Heart right ventricle (tissue), 16 donors: ENCODE results near the gene DLG4. TPM values are rescaled to one million over a fixed set of nuclear protein-coding genes. Genes with fewer than 3 reads are reported as not detected.
A peak's percentile ranks its signal among the peaks of the same experiment; 100 is the strongest.

ENCODE experiments used
- ATAC-seq, 8 donors: fragments of 200-7000 bp; cut with Tn5 transposase; one replicate each; pipeline ENCODE4 v1.9.1; 2020; ENCODE audit warnings: mild to moderate bottlenecking in 8 of 8, moderate library complexity in 8 of 8, moderate number of reproducible peaks in 1 of 8
- DNase-seq, 2 donors: peaks; one replicate each; pipeline ENCODE4 v3.0.0-alpha.2; 2020
- H3K27ac ChIP-seq, 10 donors: fragments of 200-600 bp; sonication (generic) in 2 of 10; one replicate each; pipeline versions ENCODE4 v1.5.0 to v1.8.0; 2020 to 2022; ENCODE audit warnings: mild to moderate bottlenecking in 3 of 10
- H3K27me3 ChIP-seq, 7 donors: fragments of 200-600 bp; one replicate each; pipeline ENCODE4 v1.8.0; 2021 to 2022; ENCODE audit warnings: mild to moderate bottlenecking in 2 of 7
- H3K36me3 ChIP-seq, 9 donors: fragments of 200-600 bp; sonication (generic) in 1 of 9; one replicate each; pipeline versions ENCODE4 v1.5.0 to v1.8.0; 2020 to 2022; ENCODE audit warnings: mild to moderate bottlenecking in 2 of 9
- H3K4me1 ChIP-seq, 9 donors: fragments of 200-600 bp; sonication (generic) in 1 of 9; one replicate each; pipeline versions ENCODE4 v1.5.0 to v1.8.0; 2020 to 2022; ENCODE audit warnings: mild to moderate bottlenecking in 4 of 9
- H3K4me3 ChIP-seq, 10 donors: fragments of 200-600 bp; sonication (generic) in 2 of 10; one replicate each; pipeline versions ENCODE4 v1.5.0 to v1.8.0; 2020 to 2022; ENCODE audit warnings: mild to moderate bottlenecking in 7 of 10, moderate library complexity in 2 of 10
- H3K9me3 ChIP-seq, 11 donors: fragments of 200-600 bp in 10 of 11; sonication (generic) in 2 of 11; one replicate each; pipeline versions ENCODE4 v1.5.0 to v1.8.0; 2013 to 2022; ENCODE audit warnings: mild to moderate bottlenecking in 2 of 11, control low read depth in 1 of 11, moderate library complexity in 1 of 11
- CTCF ChIP-seq, 9 donors: fragments of 200-600 bp; sonication (generic) in 2 of 9; IDR thresholded peaks; one replicate each; pipeline versions ENCODE4 v1.5.0 to v1.8.0; 2021 to 2022; ENCODE audit warnings: antibody characterized with exemption in 9 of 9, mild to moderate bottlenecking in 5 of 9, moderate library complexity in 1 of 9
- WGBS, 2 donors: extraction: QIAGEN DNeasy Blood & Tissue Kit; methylation state at CpG; one replicate each; pipeline ENCODE4 v1.1.7; 2013; ENCODE audit warnings: inconsistent platforms in 1 of 2; 5-methylcytosine and 5-hydroxymethylcytosine counted together
- intact Hi-C, 10 donors: fragments of 100-400 bp; cut with DNase I; formaldehyde crosslinking; loops; one replicate each; pipeline versions ENCODE4 v1.11.1 to v1.14.2; 2022
- polyA plus RNA-seq, 2 donors: library from polyadenylated mRNA; stranded (reverse); fragments of 200-250 nt; gene quantifications; one replicate each; pipeline ENCODE4 v1.2.3, GENCODE V29; 2013
- total RNA-seq, 10 donors: library from RNA; stranded (reverse); fragmentation: NEBNext Ultra II Directional in 3 of 10; extraction: Animal tissue kit (Norgen Biotek cat#: 25700) in 3 of 10; gene quantifications; one replicate each; pipeline versions ENCODE4 v1.2.1 to v1.2.4, GENCODE V29; 2021 to 2023
- donor health status: Arrhythmogenic right ventricular cardiomyopathy.
- donor health status: ischemic (EF 13 %, LVEDD 7.1; RV severe dilation, severe dysfunction).
- donor health status: healthy with polysubstance abuse.
- donor health status: DM: no; HTN: yes; CAD: no.
- donor health status: DM: no; HTN: no; CAD: no.
- donor health status: ischemic (EF 25% LVEDD 6.9; RV normal size, moderate dysfunction).
- donor health status: ischemic (EF 25% LVEDD 5.7; RV mildly dilated, moderate dysfunction).
- donor health status: healthy.
- donor health status: DM: yes; HTN: yes; CAD: no.
- donor health status: Ischemic cardiomyopathy.
- donor health status: ischemic (EF 35%, LVEDD 5.7; RV mildly dilated, moderate dysfunction).
- donor health status: nonischemic (EF 11% LVEDD 7.7; RV severe dilation, severe dysfunction).
- donor health status: DM: yes; HTN: yes; CAD: no.
- donor health status: PGD.
- donor health status: ischemic (EF 29% LVEDD 5.4; RV normal size, mild dysfunction).
- donor health status: nonischemic (EF 23%, LVEDD 6.1; RV moderate dilation, normal function).

DLG4 gene
- total and polyA plus RNA-seq, 12 donors: 5.4 to 27.8 (median 16.7) TPM

- peaks cover 14 to 47% (median 38%) of the 10 kb centered on the region in 9 donors for H3K4me1 ChIP-seq
Observed at GRCh38 chr17:7240375-7240774, 20.7 kb upstream of the DLG4 start.

GRCh38 chr17:7239091-7240027 lies 19.7 kb upstream of the DLG4 start, which contains the start of gene PHF23:
Gene PHF23, minus strand, starts transcription at chr17:7239457. Its CDS starts 178 bp downstream, at chr17:7239279.
- H3K27me3 ChIP-seq: no peaks in the 10 kb centered on the region
- H3K4me1 ChIP-seq: peaks cover 14 to 56% (median 44%) of the 10 kb centered on the region in 9 donors
- ATAC-seq: peak; percentile 75 to 88 (median 82)
- TF ChIP-seq CTCF (IDR thresholded peaks at IDR 0.05): no peak
- peaks cover 0 to 44% (median under 1%) of the 10 kb centered on the region in 9 donors for H3K36me3 ChIP-seq
- no peaks in the 10 kb centered on the region for H3K9me3 ChIP-seq
- peak; percentile 99 for DNase-seq
- WGBS, 2 donors: 1% methylated on average over 62 to 72 of the region's 72 CpGs
- H3K4me3 ChIP-seq: peak within 1 kb of the TSS; percentile 86 to 99 (median 96)
- intact Hi-C loops: loop anchor here in 2 of 10 donors (2.0 to 5.0 kb wide), 3 partner anchors 21 to 68 kb away; partner anchors contain the start of genes ACADVL (in 1 of the 2), DLG4 (in 1 of the 2) and EIF5A (in 1 of the 2)
- peak within 1 kb of the TSS; percentile 76 to 100 (median 96) for H3K27ac ChIP-seq

More at GRCh38 chr17:7240375-7240774, 20.7 kb upstream of the DLG4 start:
- no peak for TF ChIP-seq CTCF (IDR thresholded peaks at IDR 0.05)
- Histone ChIP-seq H3K27me3 (no peaks in the 10 kb centered on the region), H3K4me3 (peak overlapping the region in 7 of 10 donors; percentile 25 to 97 (median 86)), H3K27ac (peak overlapping the region in 8 of 10 donors; percentile 88 to 100 (median 94)), H3K9me3 (no peaks in the 10 kb centered on the region), H3K36me3 (peaks cover 0 to 50% (median 6%) of the 10 kb centered on the region in 9 donors)
- DNase-seq: no peak
- 67 to 74% methylated on average over 4 of the region's 4 CpGs for WGBS, 2 donors
- ATAC-seq: no peak
- intact Hi-C loops: loop anchor here in 1 of 10 donors (5.0 kb wide), 1 partner anchor 67 kb away; the partner anchor contains the start of gene EIF5A

GRCh38 chr17:7238420-7239090 lies 18.9 kb upstream of the DLG4 start:
- H3K27ac ChIP-seq: peak overlapping the region; percentile 76 to 100 (median 94)
- H3K4me3 ChIP-seq: peak overlapping the region; percentile 86 to 99 (median 96)
- peaks cover 0 to 37% (median 0%) of the 10 kb centered on the region in 9 donors for H3K36me3 ChIP-seq
- H3K4me1 ChIP-seq: peaks cover 14 to 57% (median 44%) of the 10 kb centered on the region in 9 donors
- H3K9me3 ChIP-seq: no peaks in the 10 kb centered on the region
- H3K27me3 ChIP-seq: no peaks in the 10 kb centered on the region
- 1% methylated on average over 34 to 37 of the region's 39 CpGs for WGBS, 2 donors
- intact Hi-C loops: loop anchor here in 2 of 10 donors (2.0 kb wide), 2 partner anchors 20 to 24 kb away; partner anchors contain the start of genes ACADVL (in 1 of the 2) and DLG4 (in 1 of the 2)
- TF ChIP-seq CTCF (IDR thresholded peaks at IDR 0.05): no peak
- peak in 1 of 8 donors; percentile 0 for ATAC-seq
- DNase-seq: peak in 1 of 2 donors; percentile 34
